K562 (cell line): ENCODE results near the gene COL25A1. TPM values are rescaled to one million over a fixed set of nuclear protein-coding genes. Genes with fewer than 3 reads are reported as not detected.
A peak's percentile ranks its signal among the peaks of the same experiment; 100 is the strongest.

Experiments
- ATAC-seq: fragments of 200-7000 bp; cut with Tn5 transposase; 3 replicates; pipeline ENCODE4 v1.9.1; 2020; ENCODE audit warnings: moderate library complexity
- BruUV-seq: library from RNA; stranded (reverse); fragments of 400-500 nt; replicated peaks from 2 replicates; lab custom pipeline; 2021; lab: Mats Ljungman, UMichigan
- CTCF ChIA-PET: fragments of 300-600 bp; formaldehyde crosslinking; extraction: SDS; loops from one replicate; lab custom pipeline; 2021; ENCODE audit warnings: low intra/inter-chr PET ratio; lab: Yijun Ruan, JAX
- POLR2A ChIA-PET: fragments of 300-600, 350-650 bp; sonication (Branson Sonifier 250); formaldehyde crosslinking; extraction: SDS; loops from one replicate; lab custom pipeline; 2021; ENCODE audit warnings: antibody characterized with exemption, inconsistent platforms; lab: Yijun Ruan, JAX
- DNase-seq, 4 experiments: peaks; one replicate each; pipeline versions ENCODE4 v3.0.0 to v3.0.0-alpha.2; 2011 to 2018; ENCODE audit warnings: low spot score in 3 of 4, mixed read lengths in 3 of 4; ENCODE audit errors: extremely low read depth in 1 of 4
- FAIRE-seq: peaks from 2 replicates; lab custom pipeline; 2011; peaks lifted over from hg19 to GRCh38; lab: Jason Lieb, UNC
- H2AFZ ChIP-seq: 2 replicates; pipeline ENCODE4 v1.6.0; 2011; ENCODE audit warnings: low read depth, low read length, control low read depth, inconsistent platforms
- H3K27ac ChIP-seq: fragments of 200-600 bp; 3 replicates; pipeline ENCODE4 v1.8.0; 2011; ENCODE audit warnings: low read depth, mild to moderate bottlenecking, control low read depth, inconsistent platforms, low read length, moderate library complexity, mixed read lengths; ENCODE audit errors: extremely low read depth
- H3K27me3 ChIP-seq, 2 experiments: fragments of 300-600 bp in 1 of 2; 2 replicates in 1 of 2; 3 replicates in 1 of 2; pipeline versions ENCODE4 v1.6.0 to v1.8.0; 2011; ENCODE audit warnings: inconsistent platforms in 2 of 2, low read length in 2 of 2, mild to moderate bottlenecking in 1 of 2, mixed read lengths in 1 of 2, moderate library complexity in 1 of 2; ENCODE audit not compliant: control insufficient read depth in 2 of 2, insufficient read depth in 2 of 2
- H3K36me3 ChIP-seq: fragments of 300-600 bp; 3 replicates; pipeline ENCODE4 v1.8.0; 2011; ENCODE audit warnings: mild to moderate bottlenecking, low read length, inconsistent platforms; ENCODE audit not compliant: control insufficient read depth, insufficient read depth
- H3K4me1 ChIP-seq, 2 experiments: fragments of 200-600 bp in 1 of 2; replicated peaks in 1 of 2; 2 replicates in 1 of 2; 3 replicates in 1 of 2; pipeline versions ENCODE4 v1.5.1 to v1.8.0; 2011; ENCODE audit warnings: inconsistent platforms in 2 of 2, low read length in 2 of 2, mild to moderate bottlenecking in 1 of 2, mixed read lengths in 1 of 2, moderate library complexity in 1 of 2; ENCODE audit not compliant: control insufficient read depth in 2 of 2, insufficient read depth in 2 of 2
- H3K4me2 ChIP-seq: 2 replicates; pipeline ENCODE4 v1.6.1; 2011; ENCODE audit warnings: low read length, control low read depth, inconsistent platforms, mixed read lengths; ENCODE audit not compliant: insufficient read depth
- H3K4me3 ChIP-seq: fragments of 200-600 bp; sonication (generic), shearing (Covaris generic); 2 replicates; pipeline ENCODE4 v1.5.1; 2016; ENCODE audit warnings: control low read depth, inconsistent platforms
- H3K79me2 ChIP-seq: fragments of 200-600 bp; 3 replicates; pipeline ENCODE4 v1.8.0; 2011; ENCODE audit warnings: low read length, inconsistent platforms; ENCODE audit not compliant: control insufficient read depth, insufficient read depth
- H3K9ac ChIP-seq, 2 experiments: 2 replicates each; pipeline versions ENCODE4 v1.6.0 to v1.6.1; 2011; ENCODE audit warnings: low read depth in 2 of 2, low read length in 2 of 2, control low read depth in 1 of 2, inconsistent platforms in 1 of 2, mild to moderate bottlenecking in 1 of 2, mixed read lengths in 1 of 2; ENCODE audit not compliant: insufficient read depth in 1 of 2
- H3K9me1 ChIP-seq: one replicate; pipeline ENCODE4 v1.6.0; 2011; ENCODE audit warnings: inconsistent platforms, mild to moderate bottlenecking, low read length, moderate library complexity; ENCODE audit not compliant: control insufficient read depth, insufficient read depth
- H3K9me3 ChIP-seq: replicated peaks from 2 replicates; pipeline ENCODE4 v1.5.1; 2011; ENCODE audit warnings: low read depth, low read length, inconsistent platforms; ENCODE audit not compliant: control insufficient read depth, insufficient read depth
- H4K20me1 ChIP-seq: replicated peaks from 2 replicates; pipeline ENCODE4 v1.6.1; 2011; ENCODE audit warnings: low read length, inconsistent platforms, mixed read lengths; ENCODE audit not compliant: control insufficient read depth, insufficient read depth
- BRD9 ChIP-seq: fragments of 450-650 bp; IDR thresholded peaks from 2 replicates; pipeline ENCODE4 v1.6.1; 2018; ENCODE audit warnings: low read depth; ENCODE audit not compliant: partially characterized antibody
- CEBPG ChIP-seq, 3 experiments: fragments of 200-800 bp in 1 of 3; sonication (Bioruptor generic) in 1 of 3; sonication (generic) in 1 of 3; formaldehyde crosslinking in 1 of 3; IDR thresholded peaks in 2 of 3; conservative IDR thresholded peaks in 1 of 3; 2 replicates each; pipeline versions ENCODE4 v1.6.1 to v1.8.0; 2016 to 2022; ENCODE audit warnings: missing compliant biosample characterization in 2 of 3, missing genetic modification characterization in 2 of 3, mild to moderate bottlenecking in 1 of 3, missing genetic modification reagents in 1 of 3
- JUN ChIP-seq, 2 experiments: sonication (generic) in 1 of 2; formaldehyde crosslinking in 1 of 2; IDR thresholded peaks; 2 replicates each; pipeline versions ENCODE4 v1.6.1 to v1.8.0; 2012 to 2022; ENCODE audit warnings: borderline replicate concordance in 2 of 2, mild to moderate bottlenecking in 2 of 2, improper control_type of control experiment in 1 of 2, low read depth in 1 of 2, low read length in 1 of 2, missing genetic modification reagents in 1 of 2
- NFYB ChIP-seq: IDR thresholded peaks from 2 replicates; pipeline ENCODE4 v1.6.1; 2011; ENCODE audit warnings: mild to moderate bottlenecking, moderate library complexity; ENCODE audit not compliant: insufficient read length; ENCODE audit errors: extremely low read depth
- PML ChIP-seq: IDR thresholded peaks from 2 replicates; pipeline ENCODE4 v1.6.1; 2012; ENCODE audit warnings: low read length, inconsistent platforms
- POLR2G ChIP-seq: fragments of 200-400 bp; formaldehyde crosslinking; IDR thresholded peaks from 2 replicates; pipeline ENCODE4 v1.6.1; 2017; ENCODE audit warnings: low read depth, mild to moderate bottlenecking, antibody characterized with exemption, low read length, moderate library complexity
- RFX5 ChIP-seq: IDR thresholded peaks from 2 replicates; pipeline ENCODE4 v1.6.1; 2011; ENCODE audit warnings: low read depth, mild to moderate bottlenecking, improper control_type of control experiment, low read length
- TARDBP ChIP-seq: fragments of 450-650 bp; IDR thresholded peaks from 2 replicates; pipeline ENCODE4 v1.6.1; 2016
- TGIF2 ChIP-seq: sonication (generic); formaldehyde crosslinking; IDR thresholded peaks from 2 replicates; pipeline ENCODE4 v1.8.1; 2022; ENCODE audit warnings: mild to moderate bottlenecking, missing genetic modification reagents, moderate library complexity
- WGBS: fragments of 100-300 bp; shearing (Covaris generic); methylation state at CpG from one replicate; pipeline ENCODE4 v1.1.6; 2016; ENCODE audit warnings: low coverage, mixed read lengths; ENCODE audit not compliant: insufficient coverage; ENCODE audit errors: missing lambda C conversion rate; 5-methylcytosine and 5-hydroxymethylcytosine counted together
- in situ Hi-C: fragments of 300-500 bp; cut with MboI; formaldehyde crosslinking; loops from 4 replicates; pipeline ENCODE4 v1.15.0; 2018; ENCODE audit warnings: inconsistent platforms, mixed read lengths
- intact Hi-C: fragments of 100-400 bp; cut with micrococcal nuclease; formaldehyde crosslinking; loops from 2 replicates; pipeline ENCODE4 v1.14.2; 2022
- polyA plus RNA-seq, 8 experiments: library from polyadenylated mRNA; depleted of rRNA in 4 of 8; stranded (reverse) in 5 of 8; unstranded in 3 of 8; fragments of >200 nt; fragmentation: Nextera tagmentation in 2 of 8; fragmentation: Illumina TruSeq in 1 of 8; extraction: Ambion mirVana in 2 of 8; extraction: Trizol in 1 of 8; gene quantifications; 2 replicates each; pipeline versions ENCODE4 v1.2.1 to v1.2.3, GENCODE V29; 2011 to 2014; ENCODE audit warnings: inconsistent platforms in 1 of 8, missing spikeins in 1 of 8
- total RNA-seq, 7 experiments: library from RNA; depleted of rRNA in 6 of 7; stranded (reverse); fragments of >200 nt in 6 of 7; fragmentation: Illumina TruSeq in 2 of 7; extraction: Trizol in 2 of 7; gene quantifications; 2 replicates each; pipeline versions ENCODE4 v1.2.1 to v1.2.3, GENCODE V29; 2011 to 2021; ENCODE audit warnings: low replicate concordance in 1 of 7
- TF ChIP-seq, protein P1 (sequence below): fragments of 250-450 bp; sonication (Bioruptor Pico); IDR thresholded peaks from 2 replicates; pipeline ENCODE4 v1.5.0; 2020; ENCODE audit warnings: mild to moderate bottlenecking, borderline replicate concordance

The COL25A1 gene
- total and polyA plus RNA-seq, 9 of the 15 experiments (the other 6 are each of a cell fraction or from before 2014, with no cell fraction given): 0.03 to 0.62 (median 0.27) TPM

DNA sequence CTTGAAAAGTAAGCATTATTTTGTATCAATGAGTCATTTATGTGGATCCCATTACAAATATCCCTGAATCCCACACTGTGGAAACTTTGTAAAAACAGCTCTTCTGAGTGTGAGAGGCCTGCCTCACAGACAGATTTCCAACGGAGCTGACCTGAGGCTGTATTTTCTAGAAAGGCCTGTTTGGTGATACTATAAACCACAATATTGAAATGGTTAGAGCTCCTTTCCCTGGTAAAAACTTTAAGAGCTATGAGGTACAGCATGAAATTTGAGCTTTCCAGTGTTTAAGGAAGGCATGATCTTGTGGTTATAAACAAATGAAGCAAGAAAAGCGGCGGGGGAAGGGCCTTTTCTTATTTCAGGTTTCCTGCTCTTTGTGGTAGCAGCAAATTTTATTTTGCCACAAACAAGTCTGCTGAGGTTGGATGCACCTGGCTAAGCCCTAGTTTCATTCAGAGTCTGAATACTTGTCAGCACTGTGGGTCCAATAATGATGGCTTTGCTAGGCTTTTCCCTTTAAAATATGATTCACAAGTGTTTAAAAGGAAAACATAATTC is 452.8 kb downstream of the COL25A1 start:
- Histone ChIP-seq H3K36me3 (no peaks in the 10 kb centered on the region), H3K9ac (no peak overlapping the region; a peak in 1 of 4 replicates), H2AFZ (peak overlapping the region; percentile 75), H3K79me2 (no peaks in the 10 kb centered on the region), H4K20me1 (no peaks in the 10 kb centered on the region), H3K4me1 (peaks cover 0 to 12% of the 10 kb centered on the region in 2 experiments; a peak in 3 of 5 replicates), H3K9me3 (no peaks in the 10 kb centered on the region), H3K27ac (peak overlapping the region; percentile 32; the same call in 1 of the 3 replicates), H3K4me3 (no peak overlapping the region), H3K9me1 (no peaks in the 10 kb centered on the region), H3K4me2 (no peak overlapping the region), H3K27me3 (no peaks in the 10 kb centered on the region)
- POLR2A ChIA-PET: interaction anchor here (0.6 kb wide), 1 partner anchor 60 kb away, joined by 3 read pairs; no protein-coding TSS in a partner anchor
- CTCF ChIA-PET: no interaction called here
- BruUV-seq: no TSS peak
- no peak; the same call in 2 of the 3 replicates for ATAC-seq
- TF ChIP-seq TARDBP (no peak), CEBPG (CRISPR knock-in tag; IDR thresholded peaks at IDR 0.05) (no peak), CEBPG (tag; conservative IDR thresholded peaks at IDR 0.05 in 1 of 2, IDR thresholded peaks at IDR 0.05 in 1 of 2) (0 out of 4 replicates have a peak, but pooled peaks of 1 of the 2 experiments have one; percentile 28)
- WGBS: 52% methylated on average over 3 of the region's 3 CpGs
- no peak for FAIRE-seq
- DNase-seq: no peak
- in situ Hi-C loops (loop anchor here (25.0 kb wide), 1 partner anchor 463 kb away; the partner anchor contains the start of gene COL25A1), intact Hi-C loops (no loop called here)

DNA sequence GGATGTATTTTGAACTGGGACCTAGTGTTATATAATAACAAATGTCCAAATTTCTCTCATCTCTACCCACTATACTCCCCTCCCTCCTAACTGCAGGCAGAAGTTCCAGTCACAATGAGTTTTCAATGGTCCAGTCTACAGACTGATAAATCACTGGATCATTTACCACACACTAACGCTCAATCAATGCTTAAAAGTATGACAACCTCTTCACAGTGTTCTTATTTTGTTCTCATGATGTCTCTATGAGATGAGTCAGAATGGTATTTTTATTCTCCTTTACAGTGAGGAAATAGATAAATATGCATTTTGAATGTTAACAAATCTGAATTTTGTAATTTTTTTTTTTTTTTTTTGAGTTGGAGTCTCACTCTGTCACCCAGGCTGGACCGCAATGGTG is 455.9 kb downstream of the COL25A1 start:
- DNase-seq: no peak
- Histone ChIP-seq H3K27ac (no peak overlapping the region), H3K4me3 (no peak overlapping the region), H3K9ac (no peak overlapping the region), H2AFZ (no peak overlapping the region), H3K79me2 (no peaks in the 10 kb centered on the region), H4K20me1 (no peaks in the 10 kb centered on the region), H3K27me3 (no peaks in the 10 kb centered on the region), H3K4me2 (no peak overlapping the region), H3K36me3 (no peaks in the 10 kb centered on the region), H3K9me3 (no peaks in the 10 kb centered on the region), H3K9me1 (no peaks in the 10 kb centered on the region), H3K4me1 (peaks cover 0 to 12% of the 10 kb centered on the region in 2 experiments; a peak in 3 of 5 replicates)
- ATAC-seq: no peak
- no peak for FAIRE-seq
- intact Hi-C loops: no loop called here
- ChIA-PET CTCF (no interaction called here), POLR2A (interaction anchor here (0.7 kb wide), 1 partner anchor 49 kb away, joined by 3 read pairs; no protein-coding TSS in a partner anchor)
- WGBS: 36% methylated on average over 1 of the region's 2 CpGs
- in situ Hi-C loops: loop anchor here (25.0 kb wide), 1 partner anchor 466 kb away; the partner anchor contains the start of gene COL25A1
- no TSS peak for BruUV-seq
- TF ChIP-seq JUN (IDR thresholded peaks at IDR 0.05; ENCODE audit: borderline replicate concordance, low read depth, low read length) (no peak), JUN (CRISPR knock-in tag; IDR thresholded peaks at IDR 0.05; ENCODE audit: borderline replicate concordance) (no peak), TGIF2 (no peak), BRD9 (no peak), POLR2G (no peak), RFX5 (no peak), NFYB (no peak), PML (no peak)
- TF ChIP-seq, protein P1, sequence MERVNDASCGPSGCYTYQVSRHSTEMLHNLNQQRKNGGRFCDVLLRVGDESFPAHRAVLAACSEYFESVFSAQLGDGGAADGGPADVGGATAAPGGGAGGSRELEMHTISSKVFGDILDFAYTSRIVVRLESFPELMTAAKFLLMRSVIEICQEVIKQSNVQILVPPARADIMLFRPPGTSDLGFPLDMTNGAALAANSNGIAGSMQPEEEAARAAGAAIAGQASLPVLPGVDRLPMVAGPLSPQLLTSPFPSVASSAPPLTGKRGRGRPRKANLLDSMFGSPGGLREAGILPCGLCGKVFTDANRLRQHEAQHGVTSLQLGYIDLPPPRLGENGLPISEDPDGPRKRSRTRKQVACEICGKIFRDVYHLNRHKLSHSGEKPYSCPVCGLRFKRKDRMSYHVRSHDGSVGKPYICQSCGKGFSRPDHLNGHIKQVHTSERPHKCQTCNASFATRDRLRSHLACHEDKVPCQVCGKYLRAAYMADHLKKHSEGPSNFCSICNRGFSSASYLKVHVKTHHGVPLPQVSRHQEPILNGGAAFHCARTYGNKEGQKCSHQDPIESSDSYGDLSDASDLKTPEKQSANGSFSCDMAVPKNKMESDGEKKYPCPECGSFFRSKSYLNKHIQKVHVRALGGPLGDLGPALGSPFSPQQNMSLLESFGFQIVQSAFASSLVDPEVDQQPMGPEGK: no peak
